GM20431 (cell line): ENCODE data around the gene TRAF2.

Experiments
- in situ Hi-C: fragments of 300-500 bp; cut with MseI, MboI; formaldehyde crosslinking; loops from one replicate; pipeline ENCODE4 v1.15.0; 2020; ENCODE audit warnings: low sequenced_read_pairs; ENCODE audit not compliant: unreplicated experiment

Gene TRAF2

DNA sequence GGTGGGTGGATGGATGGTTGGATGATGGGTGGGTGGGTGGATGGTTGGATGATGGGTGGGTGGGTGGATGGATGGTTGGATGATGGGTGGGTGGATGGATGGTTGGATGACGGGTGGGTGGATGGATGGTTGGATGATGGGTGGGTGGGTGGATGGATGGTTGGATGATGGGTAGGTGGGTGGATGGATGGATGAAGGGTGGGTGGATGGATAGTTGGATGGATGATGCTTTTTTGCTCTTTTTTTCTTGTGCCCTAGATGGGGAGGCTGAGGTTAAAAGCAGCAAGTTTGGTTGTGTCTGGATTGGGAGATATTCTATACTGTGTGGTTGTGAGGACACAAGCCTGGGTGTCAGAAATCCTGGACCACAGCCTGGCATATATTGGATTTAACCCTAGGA, 71.1 kb downstream of the TRAF2 start:
- in situ Hi-C loops, result no loop called here

DNA sequence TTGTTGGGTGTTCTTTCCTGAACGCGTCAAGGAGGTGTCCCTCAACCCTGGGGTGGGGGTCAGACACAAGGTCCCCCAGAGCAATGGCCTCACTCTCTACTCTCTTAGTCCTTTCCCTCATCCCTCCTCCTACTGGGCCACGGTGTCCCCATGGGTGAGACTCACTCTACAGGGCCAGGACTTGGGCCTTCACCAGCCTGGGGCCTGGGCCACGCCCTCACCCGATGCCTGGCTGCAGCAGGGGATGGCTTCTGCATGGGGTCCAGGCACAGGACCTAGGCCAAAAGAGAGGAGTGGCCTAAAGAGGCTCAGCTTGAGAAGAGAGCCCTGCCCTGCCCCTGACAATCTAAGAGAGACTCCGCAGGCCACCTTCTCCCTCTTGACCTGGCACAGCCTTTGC, 71.6 kb downstream of the TRAF2 start:
- in situ Hi-C loops, result no loop called here

DNA sequence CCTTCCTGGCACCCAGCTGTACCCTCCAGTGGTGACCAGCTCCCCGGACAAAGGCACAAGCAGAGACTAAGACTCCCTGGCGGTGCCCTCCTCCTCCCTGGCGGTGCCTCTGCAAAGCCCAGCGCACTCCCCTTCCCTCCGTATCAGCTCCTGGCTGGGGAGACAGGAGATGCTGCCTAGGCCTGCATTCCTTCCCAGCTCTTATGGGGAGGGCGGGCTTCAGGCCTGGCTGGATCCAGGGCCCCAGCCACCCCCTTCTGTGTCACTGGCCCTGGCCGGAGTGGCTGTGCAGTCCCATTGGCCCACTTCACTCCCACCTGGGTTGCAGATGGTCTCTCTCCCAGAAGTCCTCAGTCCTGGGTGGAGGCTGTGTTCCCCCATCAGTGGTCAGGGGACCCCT, 72.2 kb downstream of the TRAF2 start:
- in situ Hi-C loops, result no loop called here

DNA sequence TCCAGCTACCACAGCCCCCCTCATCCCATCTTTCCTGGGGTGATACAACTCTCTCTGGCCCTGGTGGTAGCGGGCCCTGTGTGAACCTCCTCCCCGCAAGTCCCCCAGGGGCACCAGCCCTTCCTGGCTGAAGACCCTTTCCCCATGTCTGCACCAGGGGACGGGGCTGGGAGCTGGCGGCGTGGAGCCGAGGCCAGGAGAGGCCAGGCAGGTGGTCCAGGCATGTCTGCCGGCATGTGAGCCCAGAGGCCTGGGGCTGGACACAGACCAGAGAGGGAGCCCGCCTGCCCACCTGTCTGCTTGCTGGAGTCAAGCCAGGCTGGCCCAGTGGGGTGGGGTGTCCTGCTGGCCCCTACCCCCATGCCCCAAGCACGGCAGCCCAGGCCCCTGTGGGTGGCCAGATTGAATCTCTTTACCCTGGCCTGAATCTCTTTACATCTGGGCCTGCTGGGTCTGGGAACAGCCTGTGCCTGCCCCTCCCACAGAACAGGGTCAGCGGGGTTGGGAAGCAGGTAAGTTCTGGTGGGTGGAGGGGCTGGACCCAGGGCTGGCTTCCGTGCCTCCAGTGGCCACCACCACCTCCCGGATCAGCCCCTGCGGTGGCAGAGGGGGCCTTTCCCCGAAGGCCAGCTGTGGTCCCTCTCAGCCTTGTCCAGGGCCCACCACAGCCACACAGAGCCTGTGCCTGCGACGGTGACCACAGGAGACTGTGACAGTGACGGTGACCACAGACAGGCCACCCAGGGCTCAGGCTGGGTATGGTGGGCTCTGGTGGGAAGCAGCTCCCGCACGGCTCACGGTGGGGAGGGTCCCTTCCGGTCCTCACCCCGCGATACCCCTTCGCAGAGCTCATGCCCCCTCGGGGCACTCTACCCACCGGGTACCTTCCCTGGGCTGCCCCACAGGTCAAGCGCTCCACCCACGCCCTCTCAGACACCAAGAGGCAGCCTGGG, 72.9 kb downstream of the TRAF2 start:
- in situ Hi-C loops, result no loop called here

DNA sequence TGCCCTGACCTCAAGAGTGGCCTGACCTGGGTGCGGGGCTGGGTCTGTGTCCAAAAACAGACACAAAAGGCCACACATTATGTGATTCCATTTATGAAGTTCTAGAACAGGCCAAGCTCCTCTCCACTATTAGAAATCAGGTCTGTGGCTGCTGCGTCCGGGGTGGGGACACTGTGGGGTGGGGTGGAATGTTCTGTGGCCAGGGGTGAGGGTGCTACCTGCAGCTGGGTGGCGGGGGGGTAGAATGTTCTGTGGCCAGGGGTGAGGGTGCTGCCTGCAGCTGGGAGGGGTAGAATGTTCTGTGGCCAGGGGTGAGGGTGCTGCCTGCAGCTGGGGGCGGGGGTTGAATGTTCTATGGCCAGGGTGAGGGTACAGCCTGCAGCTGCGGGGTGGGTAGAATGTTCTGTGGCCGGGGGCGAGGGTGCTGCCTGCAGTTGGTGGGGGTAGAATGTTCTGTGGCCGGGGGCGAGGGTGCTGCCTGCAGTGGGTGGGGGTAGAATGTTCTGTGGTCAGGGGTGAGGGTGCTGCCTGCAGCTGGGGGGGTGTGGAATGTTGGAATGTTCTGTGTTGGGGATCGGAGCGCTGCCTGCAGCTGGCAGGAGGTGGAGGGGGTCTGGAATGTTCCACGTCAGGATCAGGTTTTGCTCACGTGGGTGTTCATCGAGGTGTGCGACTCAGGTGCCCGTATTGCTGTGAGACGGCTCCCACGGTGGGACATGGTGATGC, 74.1 kb downstream of the TRAF2 start:
- in situ Hi-C loops, result no loop called here

DNA sequence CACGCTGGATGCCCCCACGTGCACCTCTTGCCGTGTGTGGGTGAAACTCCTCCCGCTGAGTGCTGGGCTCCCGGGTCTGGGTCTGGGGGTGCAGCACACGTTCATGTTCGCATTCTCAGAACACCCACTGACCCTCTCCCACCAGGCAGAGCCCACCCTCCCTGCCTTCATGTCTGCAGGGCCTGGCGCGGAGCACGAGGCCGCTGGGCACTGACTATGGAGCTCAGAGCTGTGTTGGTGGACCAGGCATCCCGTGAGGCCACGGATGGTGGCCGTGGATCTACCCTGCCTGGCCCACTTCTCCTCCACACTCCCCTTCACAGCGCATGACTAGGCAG, 74.6 kb downstream of the TRAF2 start:
- in situ Hi-C loops, result no loop called here

DNA sequence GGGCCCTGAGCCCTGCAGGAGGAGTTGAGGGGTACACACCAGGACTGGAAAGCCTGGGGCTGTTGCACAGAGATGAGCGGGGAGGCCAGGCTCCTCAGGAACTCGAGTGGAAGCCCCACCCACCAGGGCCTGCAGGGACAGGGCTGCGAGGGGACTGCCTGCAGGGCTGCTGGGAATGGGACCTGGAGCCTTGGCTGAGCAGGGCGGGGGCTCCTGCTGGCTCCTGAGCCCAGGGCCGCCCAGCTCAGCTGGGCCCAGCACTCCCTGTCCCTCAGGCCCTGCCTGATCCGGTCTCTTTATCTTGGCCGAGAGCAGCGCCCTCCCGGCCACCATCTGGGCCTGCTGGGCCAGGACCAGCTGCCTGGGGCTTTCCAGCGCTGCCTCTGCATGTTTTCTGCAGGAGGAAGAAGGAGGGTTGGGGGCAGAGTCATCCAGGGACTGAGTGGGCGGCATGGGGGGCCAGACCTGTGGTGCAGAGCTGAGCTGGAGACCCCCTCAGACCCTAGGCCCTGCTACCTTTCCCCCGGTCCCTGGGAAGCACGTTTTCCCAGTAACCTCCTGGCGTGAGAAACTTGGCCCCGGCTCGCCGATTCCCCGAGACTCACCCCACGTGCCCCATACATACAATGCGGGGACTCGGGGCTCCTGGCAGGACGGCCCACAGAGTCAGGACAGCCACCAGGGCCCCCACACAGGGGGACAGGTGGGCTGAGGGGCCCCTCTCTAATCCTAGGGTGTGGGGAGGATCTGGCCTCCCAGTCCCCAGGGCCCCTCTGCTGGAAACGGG, 75.2 kb downstream of the TRAF2 start:
- in situ Hi-C loops, result no loop called here

DNA sequence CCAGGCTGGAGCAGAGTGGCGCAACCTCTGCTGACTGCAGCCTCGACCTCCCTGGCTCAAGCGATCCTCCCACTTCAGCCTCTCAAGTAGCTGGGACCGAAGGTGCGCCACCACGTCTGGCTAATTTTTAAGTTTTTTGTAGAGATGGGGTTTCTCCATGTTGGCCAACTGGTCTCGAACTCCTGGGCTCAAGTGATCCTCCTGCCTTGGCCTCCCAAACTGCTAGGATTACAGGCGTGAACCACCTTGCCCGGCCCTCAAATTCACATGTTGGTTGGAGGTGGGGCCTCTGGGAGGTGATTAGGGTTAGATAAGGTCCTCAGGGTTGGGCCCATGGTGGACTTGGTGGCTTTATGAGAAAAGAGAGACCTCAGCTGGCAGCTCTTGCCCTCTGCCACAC, 75.8 kb downstream of the TRAF2 start:
- in situ Hi-C loops, result no loop called here

DNA sequence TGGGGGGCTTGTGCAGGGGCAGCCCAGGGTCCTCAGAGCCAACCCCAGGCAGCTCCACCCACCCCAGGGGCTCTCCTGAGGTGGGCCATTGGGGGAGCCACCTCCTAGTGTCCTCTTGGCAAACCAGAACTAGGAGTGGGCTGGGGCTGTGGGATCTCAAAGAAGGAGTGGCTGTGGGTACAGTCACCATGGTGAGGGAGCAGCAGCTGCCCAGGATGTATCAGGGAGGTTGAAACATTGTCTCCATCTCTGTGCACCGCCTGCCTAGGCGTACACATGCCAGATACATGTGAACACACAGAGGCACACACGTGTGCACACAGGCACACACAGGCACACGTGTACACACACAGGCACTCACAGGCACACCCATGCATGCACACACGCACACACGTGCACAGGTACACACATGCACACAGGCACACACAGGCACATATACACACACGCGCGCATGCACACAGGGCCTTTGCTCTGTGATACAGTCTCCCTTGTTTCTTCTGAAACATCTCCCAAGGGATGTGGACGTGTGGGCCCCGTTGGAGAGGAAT, 76.5 kb downstream of the TRAF2 start:
- in situ Hi-C loops, result no loop called here

DNA sequence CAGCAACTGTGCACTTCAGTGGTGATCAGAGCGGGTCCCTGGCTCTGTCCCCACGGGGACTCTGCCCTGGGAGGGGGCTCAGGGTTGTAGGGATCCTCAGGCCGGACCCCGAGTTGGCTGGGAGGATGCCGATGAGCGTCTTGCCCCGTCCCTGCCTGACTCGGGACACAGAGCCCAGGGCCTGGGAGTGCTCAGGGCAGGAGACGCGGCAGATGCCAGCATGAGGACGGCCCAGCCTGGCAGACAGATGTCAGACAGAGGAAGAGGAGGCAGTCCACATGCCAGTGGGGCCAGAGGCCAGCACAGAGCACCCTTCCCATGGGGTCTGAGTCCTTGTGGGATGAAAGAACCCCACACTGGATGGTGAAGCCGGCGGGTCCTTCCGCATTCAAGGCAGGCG, 77.0 kb downstream of the TRAF2 start:
- in situ Hi-C loops, result no loop called here

DNA sequence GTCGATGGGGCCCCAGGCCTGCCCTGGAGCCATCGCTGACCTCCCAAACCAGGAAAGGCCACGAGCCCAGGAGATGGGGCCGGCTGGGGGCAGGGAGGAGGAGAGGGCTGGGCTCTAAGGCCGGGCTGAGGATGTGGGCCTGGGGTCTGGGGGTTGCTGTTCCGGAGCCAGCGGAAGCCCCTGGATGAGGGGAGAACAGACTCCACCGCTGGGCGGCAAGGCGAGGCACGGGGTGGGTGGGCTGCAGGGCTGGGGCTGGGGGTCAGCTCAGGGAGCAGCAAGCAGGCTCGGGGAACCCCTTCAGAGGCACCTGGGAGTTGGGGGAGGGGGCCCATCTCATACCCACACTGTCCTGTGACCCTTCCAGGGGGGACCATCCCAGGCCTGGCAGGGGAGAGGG, 77.4 kb downstream of the TRAF2 start:
- in situ Hi-C loops, result no loop called here

DNA sequence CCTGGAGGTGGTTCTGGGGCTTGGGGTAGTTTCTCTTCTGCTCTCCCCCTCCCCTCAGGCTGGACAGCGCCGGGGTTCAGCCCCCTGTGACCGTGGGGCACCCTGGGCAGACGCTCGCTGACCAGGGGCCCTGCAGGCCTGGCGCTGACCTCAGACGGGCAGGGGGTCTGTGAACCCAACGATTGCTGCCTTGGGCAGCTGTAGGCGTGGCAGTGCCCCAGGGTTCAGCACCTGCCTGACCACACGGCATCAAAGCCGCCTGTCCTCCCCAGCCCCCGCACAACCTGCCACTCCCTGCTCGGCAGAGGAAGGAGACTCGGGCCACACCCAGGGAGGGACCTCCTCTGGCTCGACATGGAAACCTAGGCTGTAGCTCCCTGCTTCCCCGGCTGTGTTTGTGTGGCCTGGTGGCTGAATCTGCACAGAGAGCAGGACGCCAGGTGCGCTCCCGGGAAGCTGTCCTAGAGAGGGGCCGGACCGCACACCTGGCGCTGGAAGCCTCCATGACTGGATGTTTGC, 77.9 kb downstream of the TRAF2 start:
- in situ Hi-C loops, result no loop called here

DNA sequence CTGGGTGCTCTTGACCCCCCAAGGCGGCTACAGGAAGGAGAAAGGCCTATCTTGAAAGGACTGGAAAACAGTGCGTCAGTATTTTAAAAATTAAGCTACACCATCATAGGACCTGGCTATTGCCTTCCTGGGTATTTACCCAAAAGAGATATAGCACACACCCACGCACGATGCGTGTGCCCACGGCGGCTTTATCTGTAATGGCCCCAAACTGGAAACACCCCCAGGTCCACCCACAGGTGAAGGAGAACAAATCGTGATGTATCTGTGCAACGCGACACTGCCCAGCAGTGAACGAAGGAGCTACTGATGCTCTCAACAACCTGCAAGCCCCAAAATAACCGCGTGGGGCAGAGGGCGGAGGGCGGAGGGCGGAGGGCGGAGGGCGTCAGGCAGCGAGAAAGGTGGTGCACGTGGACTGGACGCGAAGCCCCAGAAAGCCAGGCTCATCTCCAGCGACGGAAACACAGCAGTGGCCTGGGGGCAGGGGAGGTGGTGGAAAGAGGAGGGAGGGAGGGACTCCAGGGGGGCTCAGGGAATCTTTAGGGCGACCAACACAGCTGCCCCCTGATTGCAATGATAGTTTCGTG, 78.6 kb downstream of the TRAF2 start:
- in situ Hi-C loops, result no loop called here

DNA sequence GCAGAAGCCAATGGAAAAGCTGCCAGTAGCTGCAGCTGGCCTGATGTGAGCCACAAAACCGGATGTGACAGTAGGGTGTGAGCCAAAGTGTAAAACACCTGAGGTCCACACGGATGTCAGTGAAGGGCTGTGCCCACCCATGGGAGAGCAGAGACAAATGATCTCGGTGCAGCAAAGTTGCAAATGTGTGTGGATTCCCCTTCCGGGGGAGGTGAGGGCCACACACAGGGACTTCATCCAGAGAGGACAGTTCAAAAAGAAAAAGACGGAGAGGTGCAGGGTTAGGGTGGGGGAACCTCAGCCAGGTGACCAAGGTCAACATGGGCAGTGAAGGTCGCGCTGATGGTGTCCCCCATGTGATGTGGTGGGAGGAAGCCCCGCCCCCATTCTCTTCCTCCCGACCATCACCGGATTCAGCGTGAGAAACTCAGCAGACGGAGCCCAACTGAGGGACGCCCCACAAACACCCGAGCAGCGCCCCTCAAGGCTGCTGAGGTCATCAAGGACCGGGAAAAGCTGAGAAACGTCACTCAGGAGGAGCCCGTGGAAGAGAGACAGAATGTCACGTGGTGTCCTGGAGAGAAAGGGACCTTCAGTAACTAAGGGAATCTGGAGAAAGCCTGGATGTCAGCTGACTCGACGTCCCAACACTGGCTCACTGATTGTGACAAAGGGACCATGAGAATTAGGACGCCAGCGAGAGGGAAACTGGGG, 79.6 kb downstream of the TRAF2 start:
- in situ Hi-C loops, result no loop called here

DNA sequence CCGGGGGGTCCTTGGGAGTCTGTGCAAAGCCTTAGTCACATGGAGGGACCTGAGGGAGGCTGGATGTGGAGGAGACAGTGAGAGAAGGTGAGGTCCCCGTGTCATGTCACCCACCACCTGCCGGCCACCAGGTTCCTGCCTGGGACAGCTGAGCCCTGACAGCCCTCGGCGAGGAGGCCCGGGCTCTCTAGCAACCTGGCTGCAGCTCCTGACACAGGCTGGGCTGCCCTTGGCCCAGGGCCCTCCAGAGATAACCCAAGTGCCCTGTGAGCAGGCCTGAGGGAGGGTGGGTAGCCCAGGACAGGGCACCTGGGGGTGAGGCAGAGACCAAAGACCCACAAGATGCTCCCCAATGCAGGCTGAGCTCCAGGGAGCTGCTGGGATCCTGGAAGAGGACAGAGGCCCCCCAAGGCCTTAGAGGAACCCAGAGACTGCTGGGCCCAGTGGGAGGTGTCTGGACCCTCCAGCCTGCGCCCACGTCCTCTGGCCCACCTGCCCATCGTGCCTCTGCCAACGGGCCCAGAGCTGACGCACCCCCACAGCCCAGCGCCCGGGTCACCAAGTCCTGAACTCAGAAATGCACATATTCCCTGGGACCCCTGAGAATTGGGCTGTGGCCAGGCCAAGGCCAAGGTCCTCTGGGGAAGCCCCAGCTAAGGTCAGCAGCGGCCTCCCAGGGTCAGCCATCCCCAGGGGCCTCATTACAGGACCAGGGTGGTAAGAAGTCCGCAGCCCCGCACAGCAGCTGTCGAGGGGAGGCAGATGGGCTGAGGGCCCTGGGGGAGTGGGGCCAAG, 82.2 kb downstream of the TRAF2 start:
- in situ Hi-C loops, result no loop called here

DNA sequence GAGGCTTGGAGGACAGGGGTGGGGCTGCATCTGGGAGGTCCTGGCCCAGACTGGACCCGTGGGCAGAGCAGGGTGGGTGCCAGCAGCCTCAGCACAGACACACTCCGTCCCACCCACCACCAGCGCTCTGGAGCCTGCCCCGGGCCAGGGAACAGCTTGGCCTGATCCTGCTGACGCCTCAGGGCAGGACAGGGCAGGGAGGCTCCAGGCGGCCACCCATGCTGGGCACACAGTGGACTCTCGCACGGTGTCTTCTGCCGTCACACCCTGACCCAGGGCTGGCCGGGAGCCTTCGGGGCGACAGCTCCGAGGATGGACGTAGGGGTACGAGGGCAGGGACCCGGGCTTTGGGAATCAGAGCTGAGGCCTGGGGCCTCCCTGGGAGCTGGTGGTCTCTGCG, 82.8 kb downstream of the TRAF2 start:
- in situ Hi-C loops, result no loop called here

DNA sequence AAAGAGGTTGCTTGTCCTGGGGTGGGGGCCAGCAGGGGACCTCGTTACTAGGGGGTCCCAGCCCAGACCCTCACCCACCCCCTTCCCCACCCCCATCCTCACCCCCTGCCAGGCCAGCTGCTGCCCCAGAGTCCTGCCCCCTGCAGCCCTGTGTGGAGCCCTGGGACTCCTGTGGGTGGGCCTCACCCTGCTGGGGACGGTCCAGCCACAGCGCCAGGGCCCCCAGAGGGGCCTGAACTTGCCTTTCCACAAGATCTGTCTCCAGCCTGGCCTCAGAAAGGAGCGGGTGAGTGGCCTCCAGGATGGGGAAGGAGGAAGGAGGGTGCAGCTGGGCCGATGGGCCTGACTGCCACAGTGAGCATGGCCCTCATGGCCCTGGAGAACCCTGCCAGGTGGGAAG, 83.5 kb downstream of the TRAF2 start:
- in situ Hi-C loops, result no loop called here

DNA sequence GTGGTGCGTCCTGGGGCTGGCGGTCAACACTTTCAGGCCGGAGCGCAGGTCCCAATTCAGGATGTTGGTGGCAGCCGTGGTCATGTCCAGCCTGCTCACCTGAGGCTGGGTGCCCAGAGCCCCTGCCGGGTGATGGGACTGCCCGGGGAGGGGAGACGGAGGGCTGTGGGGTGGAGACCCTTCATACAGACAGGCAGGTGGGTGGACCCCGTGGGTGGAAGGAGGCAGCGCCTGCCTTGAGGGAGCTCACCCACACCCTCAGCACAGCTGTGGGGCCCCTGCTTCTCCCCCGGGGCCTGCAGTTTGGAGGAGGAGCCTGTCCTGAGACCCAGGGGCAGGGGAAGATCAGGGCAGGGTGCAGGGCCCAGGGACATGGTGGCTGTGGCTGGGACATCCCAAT, 84.0 kb downstream of the TRAF2 start:
- in situ Hi-C loops, result no loop called here

DNA sequence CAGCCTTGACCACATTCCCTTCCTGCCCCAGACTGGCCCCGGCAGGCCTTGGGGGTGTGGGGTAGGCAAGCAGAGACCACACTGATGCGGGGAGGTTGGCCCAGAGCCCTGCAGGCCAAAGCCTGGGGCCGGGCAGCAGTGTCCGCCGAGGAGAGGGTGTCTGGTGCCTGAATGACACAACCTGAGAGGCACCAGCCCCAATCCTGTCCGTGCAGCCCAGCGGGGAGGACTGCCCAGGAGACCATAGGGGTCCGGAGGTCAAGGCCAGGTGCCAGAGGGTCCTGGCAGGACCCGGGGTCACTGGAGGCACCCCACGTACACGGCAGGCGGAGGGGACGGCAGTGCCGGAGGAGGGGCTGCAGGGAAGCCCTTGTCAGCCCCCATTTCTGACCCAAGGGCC, 85.4 kb downstream of the TRAF2 start:
- in situ Hi-C loops, result no loop called here
